Vagina (tissue), 2 donors: ENCODE data around the gene VSIR. TPM values are rescaled to one million over a fixed set of nuclear protein-coding genes. Genes with fewer than 3 reads are reported as not detected.

ENCODE experiments used
- DNase-seq, 2 donors: peaks; one replicate each; pipeline ENCODE4 v3.0.0-alpha.2; 2017; ENCODE audit errors: extremely low spot score in 2 of 2
- H3K27ac ChIP-seq: fragments of 200-600 bp; sonication (generic); one replicate; pipeline ENCODE4 v1.5.1; 2019
- H3K27me3 ChIP-seq: fragments of 200-600 bp; sonication (generic); one replicate; pipeline ENCODE4 v1.5.1; 2019
- H3K36me3 ChIP-seq, 2 donors: fragments of 200-600 bp; sonication (generic); one replicate each; pipeline ENCODE4 v1.5.1; 2017 to 2019
- H3K4me1 ChIP-seq: fragments of 200-600 bp; sonication (generic); one replicate; pipeline ENCODE4 v1.5.1; 2019
- H3K4me3 ChIP-seq, 2 donors: fragments of 200-600 bp; sonication (generic); 1 replicate in 1 of 2; 2 replicates in 1 of 2; pipeline ENCODE4 v1.5.1; 2016 to 2019
- H3K9me3 ChIP-seq: fragments of 200-600 bp; sonication (generic); one replicate; pipeline ENCODE4 v1.5.1; 2019
- POLR2A ChIP-seq, 2 donors: fragments of 450-650 bp; IDR thresholded peaks; one replicate each; pipeline ENCODE4 v1.6.1; 2017; ENCODE audit warnings: antibody characterized with exemption in 2 of 2, mild to moderate bottlenecking in 2 of 2, moderate library complexity in 2 of 2
- POLR2AphosphoS5 ChIP-seq, 2 donors: sonication (generic); formaldehyde crosslinking; IDR thresholded peaks; one replicate each; pipeline ENCODE4 v1.9.0; 2017; ENCODE audit warnings: antibody characterized with exemption in 2 of 2, mild to moderate bottlenecking in 2 of 2, low read depth in 1 of 2; ENCODE audit not compliant: insufficient read depth in 1 of 2
- intact Hi-C: fragments of 100-400 bp; cut with DNase I; formaldehyde crosslinking; loops from one replicate; pipeline ENCODE4 v1.15.1; 2023
- total RNA-seq: library from RNA; depleted of rRNA; stranded (reverse); fragments of >200 nt; gene quantifications from one replicate; pipeline ENCODE4 v1.2.3, GENCODE V29; 2016
- TF ChIP-seq, protein P1 (sequence below), 3 experiments: fragments of 450-650 bp in 2 of 3; fragments of 200-600 bp in 1 of 3; sonication (generic) in 1 of 3; IDR thresholded peaks; one replicate each; pipeline ENCODE4 v1.5.1; 2017 to 2019; ENCODE audit warnings: antibody characterized with exemption in 3 of 3, mild to moderate bottlenecking in 2 of 3, moderate library complexity in 2 of 3

Gene VSIR
- total RNA-seq, 1 donor from 2014 or later, result 96.5 TPM

GRCh38 chr10:71802715-71803488, 29.6 kb upstream of the VSIR start:
- H3K9me3 ChIP-seq, result no peaks in the 10 kb centered on the region
- H3K27ac ChIP-seq, result no peak overlapping the region
- TF ChIP-seq, protein P1, sequence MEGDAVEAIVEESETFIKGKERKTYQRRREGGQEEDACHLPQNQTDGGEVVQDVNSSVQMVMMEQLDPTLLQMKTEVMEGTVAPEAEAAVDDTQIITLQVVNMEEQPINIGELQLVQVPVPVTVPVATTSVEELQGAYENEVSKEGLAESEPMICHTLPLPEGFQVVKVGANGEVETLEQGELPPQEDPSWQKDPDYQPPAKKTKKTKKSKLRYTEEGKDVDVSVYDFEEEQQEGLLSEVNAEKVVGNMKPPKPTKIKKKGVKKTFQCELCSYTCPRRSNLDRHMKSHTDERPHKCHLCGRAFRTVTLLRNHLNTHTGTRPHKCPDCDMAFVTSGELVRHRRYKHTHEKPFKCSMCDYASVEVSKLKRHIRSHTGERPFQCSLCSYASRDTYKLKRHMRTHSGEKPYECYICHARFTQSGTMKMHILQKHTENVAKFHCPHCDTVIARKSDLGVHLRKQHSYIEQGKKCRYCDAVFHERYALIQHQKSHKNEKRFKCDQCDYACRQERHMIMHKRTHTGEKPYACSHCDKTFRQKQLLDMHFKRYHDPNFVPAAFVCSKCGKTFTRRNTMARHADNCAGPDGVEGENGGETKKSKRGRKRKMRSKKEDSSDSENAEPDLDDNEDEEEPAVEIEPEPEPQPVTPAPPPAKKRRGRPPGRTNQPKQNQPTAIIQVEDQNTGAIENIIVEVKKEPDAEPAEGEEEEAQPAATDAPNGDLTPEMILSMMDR (IDR thresholded peaks at IDR 0.05), result no peak
- no peak for TF ChIP-seq POLR2AphosphoS5 (IDR thresholded peaks at IDR 0.05; ENCODE audit: insufficient read depth in 1 of 2, low read depth in 1 of 2)
- no peak for TF ChIP-seq POLR2A (IDR thresholded peaks at IDR 0.05)
- intact Hi-C loops, result loop anchor here (10.0 kb wide), 1 partner anchor 408 kb away; the partner anchor contains the start of gene CDH23
- no peaks in the 10 kb centered on the region for H3K4me1 ChIP-seq
- H3K36me3 ChIP-seq, result no peaks in the 10 kb centered on the region
- no peak overlapping the region for H3K4me3 ChIP-seq
- no peak for DNase-seq
- no peaks in the 10 kb centered on the region for H3K27me3 ChIP-seq

GRCh38 chr10:71802235-71802634, 28.9 kb upstream of the VSIR start:
- Histone ChIP-seq H3K4me3 (no peak overlapping the region), H3K36me3 (no peaks in the 10 kb centered on the region), H3K27me3 (no peaks in the 10 kb centered on the region), H3K27ac (no peak overlapping the region), H3K4me1 (no peaks in the 10 kb centered on the region), H3K9me3 (no peaks in the 10 kb centered on the region)
- TF ChIP-seq, protein P1 (IDR thresholded peaks at IDR 0.05), result no peak
- TF ChIP-seq POLR2A (IDR thresholded peaks at IDR 0.05) (no peak), POLR2AphosphoS5 (IDR thresholded peaks at IDR 0.05; ENCODE audit: insufficient read depth in 1 of 2, low read depth in 1 of 2) (no peak)
- intact Hi-C loops, result loop anchor here (10.0 kb wide), 1 partner anchor 407 kb away; the partner anchor contains the start of gene CDH23
- DNase-seq, result no peak

- TF ChIP-seq POLR2A (IDR thresholded peaks at IDR 0.05) (no peak), POLR2AphosphoS5 (IDR thresholded peaks at IDR 0.05; ENCODE audit: insufficient read depth in 1 of 2, low read depth in 1 of 2) (no peak)
- TF ChIP-seq, protein P1 (IDR thresholded peaks at IDR 0.05), result no peak
- DNase-seq, result no peak
- H3K9me3 ChIP-seq, result no peaks in the 10 kb centered on the region
- intact Hi-C loops, result loop anchor here (10.0 kb wide), 1 partner anchor 407 kb away; the partner anchor contains the start of gene CDH23
- no peaks in the 10 kb centered on the region for H3K36me3 ChIP-seq
- no peak overlapping the region for H3K4me3 ChIP-seq
- H3K4me1 ChIP-seq, result no peaks in the 10 kb centered on the region
- H3K27me3 ChIP-seq, result no peaks in the 10 kb centered on the region
- H3K27ac ChIP-seq, result no peak overlapping the region
Measured at GRCh38 chr10:71801361-71801760, 28.0 kb upstream of the VSIR start.

DNA sequence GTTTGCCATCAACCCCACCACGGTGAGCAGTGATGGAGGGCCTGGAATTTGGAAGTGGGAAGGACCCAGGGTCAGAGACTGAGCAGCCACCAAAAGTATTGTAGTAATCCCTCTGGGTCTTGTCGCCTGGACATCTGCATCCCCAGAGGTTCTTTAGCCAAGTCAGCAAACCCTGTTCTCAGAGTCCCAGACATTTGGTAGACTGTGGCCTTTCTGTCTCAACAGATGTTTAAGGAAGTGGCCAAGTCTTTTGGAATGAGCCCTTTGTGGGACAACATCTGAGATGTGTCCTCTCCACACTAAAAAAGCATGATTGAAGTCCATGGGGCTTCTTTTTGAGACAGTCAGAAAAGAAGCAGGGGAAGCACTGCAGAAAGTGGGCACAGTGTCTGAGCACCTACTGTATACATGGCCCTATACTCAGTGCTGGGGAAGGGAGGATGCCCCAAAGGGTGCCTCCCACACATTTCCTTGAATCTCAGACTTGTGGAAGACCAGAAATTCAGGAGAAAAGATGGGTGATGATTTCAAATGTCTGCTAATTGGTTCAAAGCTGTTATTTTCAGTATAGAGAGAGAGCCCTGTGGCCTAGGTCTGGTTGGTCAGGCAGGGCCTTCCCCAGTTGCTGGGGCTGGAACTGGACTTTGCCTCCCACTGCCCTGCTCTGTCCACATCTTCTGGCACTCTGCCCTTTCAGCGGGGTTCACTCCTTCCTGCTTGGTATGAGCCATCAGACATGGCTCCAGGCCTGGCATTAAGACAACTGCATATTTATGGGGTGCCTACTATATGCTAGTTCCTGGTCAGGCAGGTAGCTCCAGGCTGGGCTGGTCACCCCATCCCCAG, 26.5 kb upstream of the VSIR start:
- Histone ChIP-seq H3K27me3 (no peaks in the 10 kb centered on the region), H3K4me1 (no peaks in the 10 kb centered on the region), H3K27ac (no peak overlapping the region), H3K4me3 (no peak overlapping the region), H3K36me3 (no peaks in the 10 kb centered on the region), H3K9me3 (no peaks in the 10 kb centered on the region)
- intact Hi-C loops, result loop anchor here (10.0 kb wide), 1 partner anchor 405 kb away; the partner anchor contains the start of gene CDH23
- TF ChIP-seq, protein P1 (IDR thresholded peaks at IDR 0.05), result no peak
- TF ChIP-seq POLR2A (IDR thresholded peaks at IDR 0.05) (no peak), POLR2AphosphoS5 (IDR thresholded peaks at IDR 0.05; ENCODE audit: insufficient read depth in 1 of 2, low read depth in 1 of 2) (no peak)
- DNase-seq, result no peak
